HCT116 (cell line): ENCODE results near the gene ZNF74. TPM values are rescaled to one million over a fixed set of nuclear protein-coding genes. Genes with fewer than 3 reads are reported as not detected.

Experiments used
- ATAC-seq: fragments of 200-7000 bp; cut with Tn5 transposase; 2 replicates; pipeline ENCODE4 v1.9.1; 2020; ENCODE audit warnings: mild to moderate bottlenecking, moderate library complexity
- BruUV-seq: library from RNA; stranded (reverse); fragments of 400-500 nt; replicated peaks from 2 replicates; lab custom pipeline; 2021; lab: Mats Ljungman, UMichigan
- CTCF ChIA-PET: fragments of 300-600 bp; sonication (Branson Sonifier 250); formaldehyde crosslinking; loops from one replicate; lab custom pipeline; 2021; ENCODE audit warnings: antibody characterized with exemption; lab: Charles Lee
- POLR2A ChIA-PET: fragments of 300-600, 350-600 bp; sonication (Branson Sonifier 250); formaldehyde crosslinking; loops from one replicate; lab custom pipeline; 2021; ENCODE audit warnings: antibody characterized with exemption; lab: Charles Lee
- RAD21 ChIA-PET, 2 experiments: fragments of 300-600 bp; sonication (Branson Sonifier 250); formaldehyde crosslinking; loops; one replicate each; lab custom pipeline; 2023; ENCODE audit warnings: low total read pairs in 2 of 2; ENCODE audit not compliant: uncharacterized antibody in 2 of 2, unreplicated experiment in 2 of 2, low non-redundant PET in 1 of 2; lab: Charles Lee
- DNase-seq: peaks from one replicate; pipeline ENCODE4 v3.0.0-alpha.2; 2010; ENCODE audit warnings: low read depth, low spot score
- H2AFZ ChIP-seq: fragments of 200-600 bp; shearing (Covaris generic), sonication (generic); 2 replicates; pipeline ENCODE4 v1.6.1; 2017; ENCODE audit warnings: low read depth, mixed run types, mixed read lengths, antibody characterized with exemption, low read length; ENCODE audit not compliant: poor library complexity, severe bottlenecking
- H3K27ac ChIP-seq: 2 replicates; pipeline ENCODE4 v1.5.1; 2012; ENCODE audit warnings: low read depth, low read length
- H3K27me3 ChIP-seq: fragments of 200-600 bp; sonication (generic); 2 replicates; pipeline ENCODE4 v1.6.1; 2016; ENCODE audit warnings: mixed run types, low read length, mixed read lengths; ENCODE audit not compliant: insufficient read depth
- H3K36me3 ChIP-seq, 2 experiments: fragments of 200-500 bp in 1 of 2; fragments of 200-600 bp in 1 of 2; sonication (Bioruptor generic) in 1 of 2; sonication (generic) in 1 of 2; 2 replicates each; pipeline versions ENCODE4 v1.5.1 to v1.6.1; 2014 to 2016; ENCODE audit warnings: low read length in 2 of 2, inconsistent platforms in 1 of 2, mixed read lengths in 1 of 2, mixed run types in 1 of 2; ENCODE audit not compliant: insufficient read depth in 2 of 2, control insufficient read depth in 1 of 2
- H3K4me1 ChIP-seq, 2 experiments: fragments of 200-600 bp in 1 of 2; sonication (generic) in 1 of 2; 2 replicates each; pipeline versions ENCODE4 v1.5.1 to v1.6.1; 2012 to 2017; ENCODE audit warnings: low read length in 2 of 2, inconsistent platforms in 1 of 2, mild to moderate bottlenecking in 1 of 2, mixed read lengths in 1 of 2, mixed run types in 1 of 2, moderate library complexity in 1 of 2; ENCODE audit not compliant: insufficient read depth in 2 of 2, control insufficient read depth in 1 of 2
- H3K4me2 ChIP-seq: fragments of 200-600 bp; sonication (generic); 2 replicates; pipeline ENCODE4 v1.6.1; 2017; ENCODE audit warnings: mixed run types, low read length, mixed read lengths
- H3K4me3 ChIP-seq, 2 experiments: fragments of 200-600 bp in 1 of 2; sonication (generic) in 1 of 2; replicated peaks in 1 of 2; 2 replicates each; pipeline ENCODE4 v1.5.1; 2011 to 2016; ENCODE audit warnings: low read length in 2 of 2, control low read depth in 1 of 2, low read depth in 1 of 2, mild to moderate bottlenecking in 1 of 2, mixed read lengths in 1 of 2, mixed run types in 1 of 2
- H3K79me2 ChIP-seq: fragments of 200-600 bp; sonication (generic); 2 replicates; pipeline ENCODE4 v1.6.1; 2017; ENCODE audit warnings: mild to moderate bottlenecking, mixed run types, low read length, moderate library complexity, mixed read lengths; ENCODE audit not compliant: insufficient read depth
- H3K9ac ChIP-seq: fragments of 200-600 bp; sonication (generic); 2 replicates; pipeline ENCODE4 v1.6.1; 2016; ENCODE audit warnings: low read length, mixed read lengths
- H3K9me2 ChIP-seq: fragments of 200-600 bp; sonication (generic), shearing (Covaris generic); 2 replicates; pipeline ENCODE4 v1.6.1; 2017; ENCODE audit warnings: mixed run types, mild to moderate bottlenecking, moderate library complexity; ENCODE audit not compliant: insufficient read depth
- H3K9me3 ChIP-seq, 2 experiments: fragments of 200-500 bp in 1 of 2; fragments of 200-600 bp in 1 of 2; sonication (Bioruptor generic) in 1 of 2; sonication (generic) in 1 of 2; 2 replicates each; pipeline ENCODE4 v1.6.1; 2014 to 2017; ENCODE audit warnings: low read length in 2 of 2, mixed read lengths in 2 of 2, inconsistent platforms in 1 of 2, low read depth in 1 of 2, mild to moderate bottlenecking in 1 of 2, mixed run types in 1 of 2, moderate library complexity in 1 of 2; ENCODE audit not compliant: control insufficient read depth in 1 of 2, insufficient read depth in 1 of 2
- H4K20me1 ChIP-seq: fragments of 200-600 bp; sonication (generic), shearing (Covaris generic); 2 replicates; pipeline ENCODE4 v1.6.1; 2017; ENCODE audit warnings: mixed run types, mild to moderate bottlenecking, moderate library complexity; ENCODE audit not compliant: insufficient read depth
- CBX3 ChIP-seq: IDR thresholded peaks from 2 replicates; pipeline ENCODE4 v1.6.1; 2012; ENCODE audit warnings: low read depth
- CEBPB ChIP-seq: IDR thresholded peaks from 2 replicates; pipeline ENCODE4 v1.6.1; 2012; ENCODE audit warnings: low read depth
- ELF1 ChIP-seq: IDR thresholded peaks from 2 replicates; pipeline ENCODE4 v1.6.1; 2012; ENCODE audit warnings: low read depth, borderline replicate concordance
- EZH2 ChIP-seq: fragments of 200-600 bp; sonication (generic); IDR thresholded peaks from 2 replicates; pipeline ENCODE4 v1.6.1; 2017; ENCODE audit warnings: antibody characterized with exemption, mixed run types
- EZH2phosphoT487 ChIP-seq: fragments of 200-600 bp; IDR thresholded peaks from 2 replicates; pipeline ENCODE4 v1.6.1; 2018; ENCODE audit warnings: antibody characterized with exemption, borderline replicate concordance
- FOSL1 ChIP-seq: IDR thresholded peaks from 2 replicates; pipeline ENCODE4 v1.6.1; 2012; ENCODE audit warnings: low read depth
- POLR2A ChIP-seq: IDR thresholded peaks from 2 replicates; pipeline ENCODE4 v1.7.0; 2011; ENCODE audit warnings: borderline replicate concordance; ENCODE audit not compliant: insufficient read depth, insufficient read length; ENCODE audit errors: extremely low read depth
- RAD21 ChIP-seq: IDR thresholded peaks from 2 replicates; pipeline ENCODE4 v1.6.1; 2012; ENCODE audit warnings: low read depth, mild to moderate bottlenecking
- SP1 ChIP-seq: IDR thresholded peaks from 2 replicates; pipeline ENCODE4 v1.6.1; 2012; ENCODE audit warnings: low read depth
- SRF ChIP-seq: IDR thresholded peaks from 2 replicates; pipeline ENCODE4 v1.6.1; 2012; ENCODE audit warnings: low read depth
- TCF7L2 ChIP-seq: IDR thresholded peaks from 2 replicates; pipeline ENCODE4 v1.7.0; 2011; ENCODE audit warnings: borderline replicate concordance, inconsistent platforms; ENCODE audit not compliant: insufficient read depth, insufficient read length; ENCODE audit errors: extremely low read depth
- ZFX ChIP-seq: fragments of 450-650 bp; IDR thresholded peaks from 2 replicates; pipeline ENCODE4 v1.6.1; 2017
- intact Hi-C: fragments of 100-400 bp; cut with micrococcal nuclease; formaldehyde crosslinking; loops from 2 replicates; pipeline ENCODE4 v1.10.0; 2022
- total RNA-seq: library from RNA; stranded (reverse); gene quantifications from one replicate; pipeline ENCODE4 v1.2.1, GENCODE V29; 2021; ENCODE audit not compliant: unreplicated experiment
- TF ChIP-seq, protein P1 (sequence below): IDR thresholded peaks from 2 replicates; pipeline ENCODE4 v1.6.1; 2012; ENCODE audit warnings: low read depth
- TF ChIP-seq, protein P2 (sequence below): IDR thresholded peaks from 2 replicates; pipeline ENCODE4 v1.6.1; 2012
- TF ChIP-seq, protein P3 (sequence below): IDR thresholded peaks from 2 replicates; pipeline ENCODE4 v1.6.1; 2012
- TF ChIP-seq, protein P4 (sequence below): IDR thresholded peaks from 2 replicates; pipeline ENCODE4 v1.6.1; 2011; ENCODE audit warnings: mild to moderate bottlenecking, low read length, moderate library complexity; ENCODE audit not compliant: insufficient replicate concordance; ENCODE audit errors: extremely low read depth

The ZNF74 gene
- total RNA-seq, 1 experiment from 2014 or later = 15.4 TPM

DNA sequence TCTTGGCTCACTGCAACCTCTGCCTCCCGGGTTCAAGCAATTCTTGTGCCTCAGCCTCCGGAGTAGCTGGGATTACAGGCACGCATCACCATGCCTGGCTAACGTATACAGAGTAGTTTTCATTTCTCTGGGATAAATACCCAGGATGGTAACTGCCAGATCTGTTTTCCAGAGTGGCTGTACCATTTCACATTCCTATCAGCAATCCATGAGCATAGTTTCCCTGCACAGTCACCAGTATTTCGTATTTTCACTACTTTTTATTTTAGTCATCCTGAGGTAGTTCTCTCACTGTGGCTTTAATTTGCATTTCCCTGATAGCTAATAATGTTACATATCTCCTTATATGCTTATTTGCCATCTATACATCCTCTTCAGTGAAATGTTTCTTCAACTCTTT lies 54.7 kb downstream of the ZNF74 start:
- Histone ChIP-seq H4K20me1 (no peaks in the 10 kb centered on the region), H3K79me2 (no peaks in the 10 kb centered on the region)
- RAD21 ChIA-PET = no interaction called here
- TF ChIP-seq SRF = no peak
- TF ChIP-seq, protein P1, sequence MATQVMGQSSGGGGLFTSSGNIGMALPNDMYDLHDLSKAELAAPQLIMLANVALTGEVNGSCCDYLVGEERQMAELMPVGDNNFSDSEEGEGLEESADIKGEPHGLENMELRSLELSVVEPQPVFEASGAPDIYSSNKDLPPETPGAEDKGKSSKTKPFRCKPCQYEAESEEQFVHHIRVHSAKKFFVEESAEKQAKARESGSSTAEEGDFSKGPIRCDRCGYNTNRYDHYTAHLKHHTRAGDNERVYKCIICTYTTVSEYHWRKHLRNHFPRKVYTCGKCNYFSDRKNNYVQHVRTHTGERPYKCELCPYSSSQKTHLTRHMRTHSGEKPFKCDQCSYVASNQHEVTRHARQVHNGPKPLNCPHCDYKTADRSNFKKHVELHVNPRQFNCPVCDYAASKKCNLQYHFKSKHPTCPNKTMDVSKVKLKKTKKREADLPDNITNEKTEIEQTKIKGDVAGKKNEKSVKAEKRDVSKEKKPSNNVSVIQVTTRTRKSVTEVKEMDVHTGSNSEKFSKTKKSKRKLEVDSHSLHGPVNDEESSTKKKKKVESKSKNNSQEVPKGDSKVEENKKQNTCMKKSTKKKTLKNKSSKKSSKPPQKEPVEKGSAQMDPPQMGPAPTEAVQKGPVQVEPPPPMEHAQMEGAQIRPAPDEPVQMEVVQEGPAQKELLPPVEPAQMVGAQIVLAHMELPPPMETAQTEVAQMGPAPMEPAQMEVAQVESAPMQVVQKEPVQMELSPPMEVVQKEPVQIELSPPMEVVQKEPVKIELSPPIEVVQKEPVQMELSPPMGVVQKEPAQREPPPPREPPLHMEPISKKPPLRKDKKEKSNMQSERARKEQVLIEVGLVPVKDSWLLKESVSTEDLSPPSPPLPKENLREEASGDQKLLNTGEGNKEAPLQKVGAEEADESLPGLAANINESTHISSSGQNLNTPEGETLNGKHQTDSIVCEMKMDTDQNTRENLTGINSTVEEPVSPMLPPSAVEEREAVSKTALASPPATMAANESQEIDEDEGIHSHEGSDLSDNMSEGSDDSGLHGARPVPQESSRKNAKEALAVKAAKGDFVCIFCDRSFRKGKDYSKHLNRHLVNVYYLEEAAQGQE = no peak
- TF ChIP-seq, all 23 proteins: peak for 0
- no TSS peak for BruUV-seq
- intact Hi-C loops = no loop called here
- ChIA-PET CTCF (no interaction called here), POLR2A (no interaction called here)
- H3K9ac ChIP-seq = no peak overlapping the region
- H3K4me3 ChIP-seq = no peak overlapping the region
- no peak for ATAC-seq
- no peak overlapping the region for H3K4me2 ChIP-seq
- H2AFZ ChIP-seq = no peak overlapping the region
- no peaks in the 10 kb centered on the region for H3K9me2 ChIP-seq
- no peaks in the 10 kb centered on the region for H3K9me3 ChIP-seq
- no peak overlapping the region for H3K27ac ChIP-seq
- no peaks in the 10 kb centered on the region for H3K27me3 ChIP-seq
- H3K4me1 ChIP-seq = no peaks in the 10 kb centered on the region
- DNase-seq = no peak
- no peaks in the 10 kb centered on the region; a peak in 1 of 4 replicates for H3K36me3 ChIP-seq

DNA sequence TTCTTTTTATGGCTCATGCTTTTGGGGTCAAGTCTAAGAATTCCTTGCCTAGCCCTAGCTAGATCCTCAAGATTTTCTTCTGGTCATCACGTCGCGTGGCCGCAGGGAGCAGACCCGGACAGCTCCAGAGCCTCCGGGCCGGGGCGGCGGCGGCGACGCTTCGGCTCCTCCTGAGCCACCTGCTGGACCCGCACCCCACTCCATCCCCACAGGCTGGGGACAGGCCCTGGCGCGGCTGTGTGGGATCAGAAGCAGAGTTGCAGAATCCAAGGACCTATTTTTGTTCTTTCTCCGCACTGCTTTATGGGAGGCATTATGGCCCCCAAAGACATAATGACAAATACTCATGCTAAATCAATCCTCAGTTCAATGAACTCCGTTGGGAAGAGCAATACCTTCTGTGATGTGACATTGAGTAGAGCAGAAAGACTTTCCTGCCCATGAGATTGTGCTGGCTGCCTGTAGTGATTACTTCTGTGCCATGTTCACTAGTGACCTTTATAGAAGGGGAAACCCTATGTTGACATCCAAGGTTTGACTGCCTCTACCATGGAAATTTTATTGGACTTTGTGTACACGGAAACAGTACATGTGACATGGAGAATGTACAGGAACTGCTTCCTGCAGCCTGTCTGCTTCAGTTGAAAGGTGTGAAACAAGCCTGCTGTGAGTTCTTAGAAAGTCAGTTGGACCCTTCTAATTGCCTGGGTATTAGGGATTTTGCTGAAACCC lies 56.0 kb downstream of the ZNF74 start:
- Histone ChIP-seq H3K9ac (no peak overlapping the region), H3K9me3 (no peaks in the 10 kb centered on the region), H3K4me1 (no peaks in the 10 kb centered on the region), H3K27ac (no peak overlapping the region), H2AFZ (no peak overlapping the region), H3K9me2 (no peaks in the 10 kb centered on the region), H3K27me3 (no peaks in the 10 kb centered on the region), H3K4me3 (no peak overlapping the region), H3K79me2 (no peaks in the 10 kb centered on the region), H4K20me1 (no peaks in the 10 kb centered on the region), H3K36me3 (no peaks in the 10 kb centered on the region; a peak in 1 of 4 replicates), H3K4me2 (no peak overlapping the region)
- ChIA-PET POLR2A (no interaction called here), RAD21 (no interaction called here), CTCF (no interaction called here)
- DNase-seq (no peak), ATAC-seq (no peak)
- intact Hi-C loops = no loop called here
- BruUV-seq = no TSS peak
- no peak for TF ChIP-seq ELF1
- no peak for TF ChIP-seq CEBPB
- no peak for TF ChIP-seq TCF7L2
- no peak for TF ChIP-seq RAD21
- TF ChIP-seq, protein P2, sequence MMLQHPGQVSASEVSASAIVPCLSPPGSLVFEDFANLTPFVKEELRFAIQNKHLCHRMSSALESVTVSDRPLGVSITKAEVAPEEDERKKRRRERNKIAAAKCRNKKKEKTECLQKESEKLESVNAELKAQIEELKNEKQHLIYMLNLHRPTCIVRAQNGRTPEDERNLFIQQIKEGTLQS = no peak
- no peak for TF ChIP-seq SP1
- TF ChIP-seq ZFX = no peak
- TF ChIP-seq EZH2phosphoT487 = no peak
- TF ChIP-seq, protein P3, sequence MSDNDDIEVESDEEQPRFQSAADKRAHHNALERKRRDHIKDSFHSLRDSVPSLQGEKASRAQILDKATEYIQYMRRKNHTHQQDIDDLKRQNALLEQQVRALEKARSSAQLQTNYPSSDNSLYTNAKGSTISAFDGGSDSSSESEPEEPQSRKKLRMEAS = no peak
- no peak for TF ChIP-seq EZH2
- TF ChIP-seq CBX3 = no peak
- TF ChIP-seq FOSL1 = no peak
- TF ChIP-seq, protein P4, sequence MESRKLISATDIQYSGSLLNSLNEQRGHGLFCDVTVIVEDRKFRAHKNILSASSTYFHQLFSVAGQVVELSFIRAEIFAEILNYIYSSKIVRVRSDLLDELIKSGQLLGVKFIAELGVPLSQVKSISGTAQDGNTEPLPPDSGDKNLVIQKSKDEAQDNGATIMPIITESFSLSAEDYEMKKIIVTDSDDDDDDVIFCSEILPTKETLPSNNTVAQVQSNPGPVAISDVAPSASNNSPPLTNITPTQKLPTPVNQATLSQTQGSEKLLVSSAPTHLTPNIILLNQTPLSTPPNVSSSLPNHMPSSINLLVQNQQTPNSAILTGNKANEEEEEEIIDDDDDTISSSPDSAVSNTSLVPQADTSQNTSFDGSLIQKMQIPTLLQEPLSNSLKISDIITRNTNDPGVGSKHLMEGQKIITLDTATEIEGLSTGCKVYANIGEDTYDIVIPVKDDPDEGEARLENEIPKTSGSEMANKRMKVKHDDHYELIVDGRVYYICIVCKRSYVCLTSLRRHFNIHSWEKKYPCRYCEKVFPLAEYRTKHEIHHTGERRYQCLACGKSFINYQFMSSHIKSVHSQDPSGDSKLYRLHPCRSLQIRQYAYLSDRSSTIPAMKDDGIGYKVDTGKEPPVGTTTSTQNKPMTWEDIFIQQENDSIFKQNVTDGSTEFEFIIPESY = no peak
- TF ChIP-seq POLR2A = no peak
